ENCODE data around the gene SPHKAP.
"Not testable (repeated sequence)": the region's sequence is repeated elsewhere in the genome, so short reads cannot be mapped to it uniquely, and the experiment has no call there.

Gene SPHKAP

GRCh38 chr2:228018311-228018710, 163.2 kb downstream of the SPHKAP start:
- DNase-seq (ENCODE audit: low read depth): no peak

- no peak for DNase-seq (ENCODE audit: low read depth)
Observed at GRCh38 chr2:228017784-228018183, 163.7 kb downstream of the SPHKAP start.

- no peak for DNase-seq (ENCODE audit: low read depth)
Observed at GRCh38 chr2:228016402-228016801, 165.1 kb downstream of the SPHKAP start.

- DNase-seq (ENCODE audit: low read depth): no peak
Observed at GRCh38 chr2:228015741-228016140, 165.7 kb downstream of the SPHKAP start.

- no peak for DNase-seq (ENCODE audit: low read depth)
Observed at GRCh38 chr2:227996366-227996765, 185.1 kb downstream of the SPHKAP start.

GRCh38 chr2:227990937-227991336, 190.6 kb downstream of the SPHKAP start:
- DNase-seq (ENCODE audit: low read depth): no peak

- no peak for DNase-seq (ENCODE audit: low read depth)
Observed at GRCh38 chr2:227973241-227973640, 208.2 kb downstream of the SPHKAP start.

- DNase-seq (ENCODE audit: low read depth): no peak
Observed at GRCh38 chr2:227971619-227972230, 209.8 kb downstream of the SPHKAP start.

- no peak for DNase-seq (ENCODE audit: low read depth)
Observed at GRCh38 chr2:227960317-227960716, 221.2 kb downstream of the SPHKAP start.

GRCh38 chr2:227942965-227943364, 238.5 kb downstream of the SPHKAP start:
- DNase-seq (ENCODE audit: low read depth): no peak

GRCh38 chr2:227942021-227942420, 239.5 kb downstream of the SPHKAP start:
- no peak for DNase-seq (ENCODE audit: low read depth)

GRCh38 chr2:227939271-227940027, 242.0 kb downstream of the SPHKAP start:
- no peak for DNase-seq (ENCODE audit: low read depth)

GRCh38 chr2:227936249-227936648, 245.2 kb downstream of the SPHKAP start:
- DNase-seq (ENCODE audit: low read depth): not testable (repeated sequence)

GRCh38 chr2:227933884-227934283, 247.6 kb downstream of the SPHKAP start:
- no peak for DNase-seq (ENCODE audit: low read depth)

- DNase-seq (ENCODE audit: low read depth): no peak
Observed at GRCh38 chr2:227932403-227932802, 249.1 kb downstream of the SPHKAP start.

GRCh38 chr2:227932001-227932400, 249.5 kb downstream of the SPHKAP start:
- DNase-seq (ENCODE audit: low read depth): no peak
